ENCODE data around the gene C3orf80.
"Not testable (repeated sequence)": the region's sequence is repeated elsewhere in the genome, so short reads cannot be mapped to it uniquely, and the experiment has no call there.

C3orf80 gene

GRCh38 chr3:160225176-160226025 lies at the start of gene C3orf80:
Gene C3orf80 (plus strand): TSS chr3:160225422. CDS start chr3:160225636, 214 bp downstream.
- peak; percentile 61 for DNase-seq (ENCODE audit: low read depth)

GRCh38 chr3:160176923-160177322 lies 48.3 kb upstream of the C3orf80 start:
- no peak for DNase-seq (ENCODE audit: low read depth)

- DNase-seq (ENCODE audit: low read depth) = not testable (repeated sequence)
Observed at GRCh38 chr3:160178661-160179060, 46.6 kb upstream of the C3orf80 start.

- not testable (repeated sequence) for DNase-seq (ENCODE audit: low read depth)
Observed at GRCh38 chr3:160179403-160179802, 45.8 kb upstream of the C3orf80 start.

GRCh38 chr3:160179906-160180305 lies 45.3 kb upstream of the C3orf80 start:
- DNase-seq (ENCODE audit: low read depth) = peak; percentile 28

- peak; percentile 94 for DNase-seq (ENCODE audit: low read depth)
Observed at GRCh38 chr3:160180581-160181216, 44.5 kb upstream of the C3orf80 start.

GRCh38 chr3:160183345-160184076 lies 41.7 kb upstream of the C3orf80 start:
- DNase-seq (ENCODE audit: low read depth) = peak; percentile 34

- peak; percentile 83 for DNase-seq (ENCODE audit: low read depth)
Observed at GRCh38 chr3:160184655-160185054, 40.6 kb upstream of the C3orf80 start.

GRCh38 chr3:160185751-160186150 lies 39.5 kb upstream of the C3orf80 start:
- no peak for DNase-seq (ENCODE audit: low read depth)

GRCh38 chr3:160187288-160187687 lies 37.9 kb upstream of the C3orf80 start:
- no peak for DNase-seq (ENCODE audit: low read depth)

- DNase-seq (ENCODE audit: low read depth) = no peak
Observed at GRCh38 chr3:160192310-160193029, 32.8 kb upstream of the C3orf80 start.

GRCh38 chr3:160193644-160194192 lies 31.5 kb upstream of the C3orf80 start:
- DNase-seq (ENCODE audit: low read depth) = no peak

GRCh38 chr3:160194438-160194837 lies 30.8 kb upstream of the C3orf80 start:
- no peak for DNase-seq (ENCODE audit: low read depth)

- DNase-seq (ENCODE audit: low read depth) = no peak
Observed at GRCh38 chr3:160195106-160195505, 30.1 kb upstream of the C3orf80 start.

GRCh38 chr3:160196511-160197104 lies 28.6 kb upstream of the C3orf80 start:
- DNase-seq (ENCODE audit: low read depth) = no peak

- DNase-seq (ENCODE audit: low read depth) = no peak
Observed at GRCh38 chr3:160199108-160199507, 26.1 kb upstream of the C3orf80 start.

GRCh38 chr3:160200353-160200752 lies 24.9 kb upstream of the C3orf80 start:
- DNase-seq (ENCODE audit: low read depth) = no peak

GRCh38 chr3:160204396-160205011 lies 20.7 kb upstream of the C3orf80 start:
- DNase-seq (ENCODE audit: low read depth) = peak; percentile 47

GRCh38 chr3:160205606-160206005 lies 19.6 kb upstream of the C3orf80 start:
- no peak for DNase-seq (ENCODE audit: low read depth)

- DNase-seq (ENCODE audit: low read depth) = no peak
Observed at GRCh38 chr3:160210341-160210740, 14.9 kb upstream of the C3orf80 start.

- DNase-seq (ENCODE audit: low read depth) = peak; percentile 71
Observed at GRCh38 chr3:160210799-160211221, 14.4 kb upstream of the C3orf80 start.
